Activated CD8-positive, alpha-beta memory T cell treated with anti-CD3 and anti-CD28 coated beads, Interleukin-2, amount 50 U/mL, for 48 hours (primary cell): ENCODE results near the gene ATXN2L.
"Not testable (repeated sequence)": the region's sequence is repeated elsewhere in the genome, so short reads cannot be mapped to it uniquely, and the experiment has no call there.

Experiments used
- DNase-seq: peaks from one replicate; pipeline ENCODE4 v3.0.0-alpha.2; 2020

ATXN2L gene

DNA sequence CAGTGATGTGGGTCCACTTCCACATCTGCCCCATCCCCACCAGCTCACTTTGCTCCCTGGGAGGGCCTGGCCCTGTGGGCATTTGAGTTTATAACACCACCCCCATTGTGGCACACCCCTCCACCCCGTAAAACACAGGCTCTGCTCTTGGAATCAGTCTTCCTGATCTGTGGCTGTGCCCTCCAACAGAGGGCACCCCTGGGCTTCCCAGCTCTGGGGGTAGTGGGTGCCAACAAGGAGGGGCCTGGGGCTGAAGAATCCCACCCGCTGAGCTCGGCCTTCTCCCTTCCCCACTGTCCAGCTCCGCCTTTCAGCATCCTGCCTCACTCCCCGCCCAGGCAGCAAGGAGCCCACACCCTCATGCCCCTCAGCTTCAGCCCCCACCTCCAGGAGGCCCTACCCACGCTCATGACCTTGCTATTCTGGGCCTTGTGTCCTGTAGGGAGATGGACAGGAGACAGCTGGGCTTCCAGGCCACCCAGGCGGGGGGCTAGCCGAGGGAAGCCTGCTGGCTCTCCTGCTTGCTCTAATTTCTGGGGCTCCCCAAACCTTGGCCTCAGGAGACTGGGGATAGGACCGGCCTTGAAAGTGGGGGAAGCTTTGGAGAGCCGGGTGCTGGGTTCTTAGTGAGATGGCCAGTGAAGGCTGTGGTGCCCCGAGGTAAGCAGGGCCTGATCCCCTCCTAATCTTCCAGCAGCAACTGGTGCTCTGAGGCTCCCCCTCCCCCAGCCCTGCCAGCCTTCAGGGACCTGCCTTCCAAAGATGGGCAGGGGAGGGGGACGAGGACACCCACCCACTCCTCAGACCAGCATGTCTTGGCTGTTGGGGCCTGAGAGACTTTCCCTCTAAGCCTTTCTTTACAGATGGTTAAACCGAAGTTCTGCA lies 52.6 kb downstream of the ATXN2L start:
- no peak for DNase-seq

DNA sequence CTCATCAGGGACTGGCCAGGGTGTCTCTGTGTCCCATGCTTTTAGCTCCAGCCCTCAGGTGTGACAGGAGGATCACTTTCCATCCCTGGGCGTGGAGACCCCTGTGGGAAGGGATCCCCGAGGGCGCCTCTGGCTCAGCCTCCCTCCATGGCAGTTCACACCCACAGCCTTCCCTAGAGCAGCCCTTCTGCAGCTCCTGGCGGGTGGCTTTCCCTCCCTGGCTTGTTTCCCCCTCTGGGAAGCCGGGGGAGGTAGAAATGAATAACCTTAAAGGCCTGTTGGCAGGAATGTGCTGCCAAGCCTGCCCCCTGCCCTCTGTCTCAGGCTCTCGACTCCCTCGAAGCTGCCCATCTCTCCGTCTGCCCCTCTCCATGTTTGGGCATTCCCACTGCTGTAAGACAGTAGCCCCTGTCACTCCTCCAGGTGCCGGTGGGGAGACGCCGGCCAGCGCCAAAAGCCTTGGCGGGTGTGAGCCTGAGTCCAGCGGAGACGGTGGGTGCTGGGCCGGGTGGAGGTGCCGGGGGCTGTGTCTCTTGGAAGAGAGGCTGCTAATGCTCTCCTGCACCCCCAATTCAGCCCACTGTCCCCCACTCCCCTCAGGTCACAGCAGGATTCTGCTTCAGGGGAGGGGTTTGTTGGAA lies 53.3 kb downstream of the ATXN2L start:
- DNase-seq, result no peak

DNA sequence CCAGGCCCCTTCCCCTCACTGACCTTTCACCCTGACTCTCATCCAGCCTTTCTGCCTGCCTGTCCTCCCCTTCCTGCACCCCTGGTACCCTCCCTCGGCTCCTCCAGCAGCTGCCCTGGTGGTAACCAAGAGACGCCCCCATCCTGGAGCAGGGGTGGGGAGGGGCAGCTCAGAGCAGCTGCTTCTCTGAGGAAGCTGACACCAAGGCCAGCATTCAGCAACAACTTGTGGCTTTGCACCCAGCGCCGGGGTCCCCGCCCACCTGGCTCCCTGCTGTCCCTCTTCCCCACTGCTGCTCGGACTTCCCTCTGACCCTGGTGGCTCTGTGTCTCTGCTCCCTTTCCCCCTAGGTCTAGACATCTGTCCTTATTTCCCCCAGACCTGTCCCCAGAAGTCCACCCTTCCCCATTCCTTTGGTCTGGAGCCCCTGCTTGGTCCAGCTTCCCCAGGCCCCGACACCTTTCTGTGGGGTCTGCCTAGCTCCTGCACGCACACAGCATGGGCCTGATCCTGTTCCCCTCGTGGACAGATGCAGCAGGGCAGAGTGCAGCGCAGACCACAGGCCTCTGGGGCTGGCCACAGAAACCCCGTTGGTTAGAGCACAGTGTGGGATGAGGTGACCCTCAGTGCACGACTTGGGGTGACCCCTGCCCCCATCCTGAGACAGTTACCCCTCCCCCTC lies 54.3 kb downstream of the ATXN2L start:
- peak; percentile 55 for DNase-seq

DNA sequence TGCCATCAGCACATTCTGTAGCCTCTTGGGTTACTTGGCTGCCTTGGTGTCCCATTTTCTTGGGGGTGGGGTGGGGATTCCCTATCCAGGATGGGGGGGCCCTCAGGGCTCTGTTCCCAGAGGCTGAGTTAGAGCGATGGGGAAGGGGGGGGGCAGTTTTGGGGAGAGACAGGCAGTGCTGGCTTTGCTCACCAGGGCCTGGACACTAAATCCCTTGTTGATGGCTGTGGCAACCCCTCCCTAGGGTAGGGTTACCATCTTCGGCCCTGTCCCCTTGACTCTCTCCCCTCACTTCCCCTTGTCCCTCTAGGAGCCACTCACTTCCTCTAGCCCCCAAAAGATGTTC lies 54.8 kb downstream of the ATXN2L start:
- no peak for DNase-seq

DNA sequence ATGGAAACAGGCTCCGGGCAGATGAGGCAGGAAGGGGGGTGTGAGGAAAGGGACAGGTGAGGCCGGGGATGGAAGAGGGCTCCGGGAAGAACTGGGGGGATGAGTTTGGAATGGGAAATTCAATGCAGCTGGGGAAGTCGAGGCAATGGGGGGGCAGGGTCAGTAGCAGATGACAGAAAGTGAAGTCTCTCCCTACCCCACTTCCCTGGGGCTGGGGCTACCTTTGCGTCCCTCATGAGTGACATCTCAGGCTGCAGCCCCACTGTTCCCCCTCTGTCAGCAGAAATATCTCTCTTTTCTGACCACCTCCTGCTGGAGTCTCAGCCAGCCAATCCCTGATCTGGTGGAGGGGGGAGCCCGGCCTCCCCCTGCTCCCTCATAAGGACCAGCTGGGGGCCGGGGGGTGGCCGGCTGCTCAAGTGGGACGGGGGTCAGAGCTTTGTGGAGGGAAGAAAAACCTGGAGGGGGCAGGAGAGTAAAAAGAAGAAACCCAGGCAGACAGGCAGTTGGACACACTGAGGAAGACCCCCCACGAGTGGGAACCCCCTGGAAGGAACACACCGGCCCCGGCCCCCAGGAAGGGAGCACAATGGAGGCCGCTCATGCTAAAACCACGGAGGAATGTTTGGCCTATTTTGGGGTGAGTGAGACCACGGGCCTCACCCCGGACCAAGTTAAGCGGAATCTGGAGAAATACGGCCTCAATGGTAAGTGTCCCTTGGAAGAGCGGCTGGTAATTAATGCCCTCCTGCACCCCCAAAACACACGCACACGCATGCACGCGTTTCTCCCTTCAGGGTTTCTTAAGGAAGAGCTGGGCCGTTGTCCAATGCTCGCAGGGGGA lies 55.5 kb downstream of the ATXN2L start, which contains the start of gene ATP2A1:
ATP2A1 (plus strand) TSS at position 406 of the 844 bp plus-strand sequence; CDS start at position 590, 184 bp downstream.
- DNase-seq, result peak; percentile 51

DNA sequence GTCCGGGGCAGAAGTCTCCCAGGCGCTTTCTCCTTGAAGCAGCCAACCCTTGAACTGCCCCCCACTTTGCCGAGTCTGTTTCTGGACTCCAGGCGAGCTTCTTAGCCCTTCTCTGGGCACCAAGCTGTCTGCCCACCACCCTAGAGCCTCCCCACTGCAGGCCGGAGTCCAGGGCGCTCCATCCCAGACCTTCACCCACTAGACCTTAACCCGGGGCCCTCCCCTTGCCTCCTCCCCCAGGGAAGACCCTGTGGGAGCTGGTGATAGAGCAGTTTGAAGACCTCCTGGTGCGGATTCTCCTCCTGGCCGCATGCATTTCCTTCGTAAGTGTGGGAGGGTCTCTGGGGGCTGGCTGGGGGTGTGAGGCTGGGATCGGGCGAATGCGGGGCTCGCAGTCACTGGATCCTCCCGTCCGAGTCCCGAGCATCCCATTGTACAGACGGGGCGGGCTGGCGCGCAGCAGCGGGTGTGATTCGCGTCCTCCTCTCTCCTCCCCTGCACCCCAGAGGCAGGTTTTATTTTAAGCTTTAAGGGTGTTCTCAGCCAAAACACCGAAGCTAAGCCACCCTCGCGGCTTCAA lies 56.6 kb downstream of the ATXN2L start:
- no peak for DNase-seq

DNA sequence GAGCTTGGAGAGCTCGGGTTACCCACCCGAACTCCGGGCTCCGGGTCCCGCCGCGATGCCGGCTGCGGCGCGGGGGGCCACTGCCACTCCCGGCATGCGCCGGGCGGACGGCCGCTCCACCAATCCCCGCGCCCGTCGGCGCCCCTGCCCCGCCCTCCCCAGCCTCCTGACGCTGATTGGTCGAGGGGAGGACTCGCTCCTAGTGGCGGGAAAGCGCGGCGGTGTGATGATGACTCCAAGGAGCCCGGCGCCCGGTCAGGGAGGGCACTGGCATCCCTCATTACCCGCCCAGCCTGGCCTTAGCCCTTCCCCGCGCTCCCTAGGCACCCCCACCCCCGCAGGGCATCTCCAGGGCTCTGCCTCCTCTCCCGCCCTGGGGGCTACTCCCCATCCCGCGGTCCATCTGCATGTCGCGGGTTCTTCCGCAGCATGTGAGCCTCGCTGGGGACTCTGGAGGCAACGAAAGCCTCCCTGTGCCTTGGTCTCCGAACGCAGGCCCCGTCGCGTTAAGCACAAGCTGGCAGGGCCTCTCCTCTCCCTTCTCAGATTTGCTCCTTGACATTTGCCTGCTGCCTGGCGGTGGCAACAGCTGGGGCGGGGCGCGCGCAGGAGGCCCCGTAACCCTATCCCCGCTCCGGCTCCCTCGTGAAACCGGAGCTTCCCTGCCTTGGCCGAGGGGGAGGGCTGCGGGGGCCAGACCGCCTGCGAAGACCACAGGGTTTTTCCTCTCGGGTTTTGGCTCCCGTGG lies 57.2 kb downstream of the ATXN2L start:
- peak; percentile 93 for DNase-seq

DNA sequence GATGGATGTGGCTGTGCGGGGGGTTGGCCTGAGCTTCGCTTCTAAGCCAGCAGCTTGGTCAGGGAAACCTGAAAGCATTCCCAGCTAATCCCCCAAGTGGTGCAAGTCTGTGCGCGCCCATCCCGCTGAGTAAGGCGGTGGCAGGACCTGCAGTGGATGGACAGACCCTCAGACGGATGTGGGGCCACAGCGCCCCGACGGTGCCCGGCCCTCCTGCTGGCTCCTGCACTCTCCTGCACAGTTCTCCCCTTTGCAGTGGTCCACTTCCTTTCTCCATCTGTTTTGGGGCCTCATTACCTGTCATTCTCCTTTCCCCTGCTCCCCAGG lies 57.8 kb downstream of the ATXN2L start:
- no peak for DNase-seq

DNA sequence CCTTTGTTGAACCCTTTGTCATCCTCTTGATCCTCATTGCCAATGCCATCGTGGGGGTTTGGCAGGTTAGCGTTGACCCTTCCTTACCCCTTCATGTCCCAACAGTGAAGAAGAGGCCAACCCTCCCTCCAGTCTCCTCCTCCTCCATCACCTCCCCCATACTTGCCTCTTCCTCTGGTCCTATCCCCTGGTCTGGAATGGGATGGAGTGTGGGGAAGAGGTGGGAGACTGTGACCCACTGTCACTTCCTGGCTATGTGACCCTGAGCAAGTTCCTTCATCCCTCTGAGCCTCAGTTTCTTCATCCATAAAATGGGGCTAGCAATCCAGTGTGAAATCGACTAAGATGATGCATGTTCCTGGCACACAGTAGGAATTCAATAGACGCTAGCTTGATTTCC lies 58.2 kb downstream of the ATXN2L start:
- no peak for DNase-seq

DNA sequence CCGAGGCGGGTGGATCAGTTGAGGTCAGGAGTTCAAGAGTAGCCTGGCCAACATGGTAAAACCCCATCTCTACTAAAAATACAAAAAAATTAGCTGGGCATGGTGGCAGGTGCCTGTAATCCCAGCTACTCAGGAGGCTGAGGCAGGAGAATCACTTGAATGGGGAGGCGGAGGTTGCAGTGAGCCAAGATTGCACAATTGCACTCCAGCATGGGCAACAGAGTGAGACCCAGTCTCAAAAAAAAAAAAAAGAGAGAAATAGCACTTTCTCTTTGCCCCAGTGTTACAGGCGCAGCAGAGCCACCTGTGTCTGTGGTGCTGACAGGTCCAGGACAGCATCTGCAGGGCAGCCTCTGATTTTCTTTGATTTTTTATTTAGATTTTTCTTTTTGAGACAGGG lies 58.8 kb downstream of the ATXN2L start:
- DNase-seq, result not testable (repeated sequence)

DNA sequence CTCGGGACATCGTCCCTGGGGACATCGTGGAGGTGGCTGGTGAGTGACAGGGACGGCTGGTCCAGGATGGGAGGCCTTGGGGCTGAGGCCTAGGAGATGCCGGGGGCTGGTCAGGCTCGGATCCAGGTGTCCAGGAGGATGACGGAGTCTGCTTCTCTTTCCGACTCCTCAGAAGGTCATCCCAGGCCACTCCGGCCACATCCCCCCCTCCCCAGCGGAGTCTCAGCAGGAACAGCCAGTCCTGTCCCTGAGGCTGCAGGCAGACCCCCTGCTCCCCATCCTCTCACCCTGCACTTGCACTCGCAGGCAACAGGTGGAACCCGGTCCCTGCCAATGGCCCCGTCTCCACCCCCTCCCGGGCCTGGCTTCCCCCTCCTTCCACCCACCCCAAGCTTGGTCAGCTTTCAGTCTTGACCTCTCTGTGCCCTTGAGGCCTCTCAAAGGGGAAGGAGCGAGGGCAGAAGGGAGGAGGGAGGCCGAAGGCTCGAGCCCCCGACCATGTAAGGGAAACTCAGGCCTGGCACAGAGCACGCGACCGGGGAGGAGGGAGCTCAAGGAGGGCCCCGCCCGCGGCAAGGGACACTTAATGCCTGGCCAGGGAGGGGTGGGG lies 59.9 kb downstream of the ATXN2L start:
- no peak for DNase-seq

DNA sequence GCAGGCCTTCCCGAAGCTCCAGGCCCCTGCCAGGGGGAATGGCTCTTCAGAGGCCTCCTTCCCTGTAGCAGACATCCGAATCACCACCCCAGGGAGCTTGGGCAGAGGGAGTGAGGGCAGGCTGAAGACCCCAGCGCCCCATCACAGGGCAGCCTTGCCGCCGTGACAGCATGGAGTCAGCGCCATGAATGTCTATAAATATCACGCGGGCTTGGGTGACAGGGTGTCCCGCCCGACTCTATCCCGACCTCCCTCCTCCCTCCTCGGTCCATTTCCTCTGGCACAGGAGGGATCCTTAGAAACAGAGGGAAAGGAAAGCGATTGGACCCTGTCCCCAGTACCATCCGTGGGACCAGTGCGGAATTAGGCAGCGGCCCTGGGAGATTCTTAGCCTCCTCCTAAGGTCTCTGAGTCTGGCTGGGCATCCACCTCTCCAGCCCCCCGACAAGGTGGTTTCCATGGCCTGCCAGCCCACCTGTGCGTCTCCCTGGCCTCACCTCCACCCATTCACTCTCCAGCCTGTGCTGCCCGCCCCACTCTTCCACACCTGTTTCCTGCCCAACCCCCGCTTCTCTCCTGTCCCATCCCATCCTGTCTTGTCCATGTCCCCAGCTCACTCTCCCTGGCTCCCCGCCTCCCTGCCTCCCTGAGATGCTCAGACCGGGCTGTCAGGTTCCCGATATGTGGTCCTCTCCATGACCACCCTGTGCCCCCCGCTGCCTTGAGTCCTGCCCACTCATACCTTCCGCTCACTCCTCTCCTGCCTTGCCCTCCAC lies 60.6 kb downstream of the ATXN2L start:
- no peak for DNase-seq

DNA sequence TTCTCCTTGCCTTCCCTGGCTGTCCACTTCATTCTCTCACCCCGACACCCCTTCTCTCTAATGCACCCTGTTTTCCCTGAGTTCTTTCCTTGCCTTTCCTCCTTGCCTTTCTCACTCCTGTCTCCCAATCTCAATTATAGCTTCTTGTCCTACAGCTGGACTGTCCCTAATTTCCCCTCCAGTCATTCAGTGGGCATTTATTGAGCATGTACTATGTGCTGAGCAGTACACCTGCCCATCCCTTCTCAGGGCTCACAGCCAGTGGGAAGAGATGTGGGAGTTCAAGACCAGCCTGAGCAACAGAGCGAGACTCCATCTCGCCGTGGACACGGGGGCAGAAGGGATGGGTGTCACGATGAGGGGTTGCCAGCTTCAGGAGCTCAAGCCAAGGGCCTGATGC lies 61.2 kb downstream of the ATXN2L start:
- DNase-seq, result no peak
